Cardiac muscle cell (in vitro differentiated cells and primary cell): ENCODE data around the gene GRM1. TPM values are rescaled to one million over a fixed set of nuclear protein-coding genes. Genes with fewer than 3 reads are reported as not detected.

ENCODE experiments used
- DNase-seq, 2 donors: peaks; one replicate each; pipeline versions ENCODE4 v3.0.0 to v3.0.0-alpha.2; 2010 to 2017; ENCODE audit warnings: low read depth in 1 of 2, low spot score in 1 of 2
- H3K27ac ChIP-seq: fragments of 200-600 bp; sonication (generic); 2 replicates; pipeline ENCODE4 v1.5.1; 2016
- H3K27me3 ChIP-seq: fragments of 200-600 bp; sonication (generic); 2 replicates; pipeline ENCODE4 v1.6.0; 2016; ENCODE audit warnings: control low read depth
- H3K36me3 ChIP-seq: fragments of 200-600 bp; sonication (generic); 2 replicates; pipeline ENCODE4 v1.5.1; 2016; ENCODE audit warnings: control low read depth
- H3K4me1 ChIP-seq: fragments of 200-600 bp; sonication (generic); 2 replicates; pipeline ENCODE4 v1.8.1; 2017; ENCODE audit warnings: low read depth, mild to moderate bottlenecking, mixed run types
- H3K4me3 ChIP-seq: fragments of 200-600 bp; sonication (generic); 2 replicates; pipeline ENCODE4 v1.5.1; 2016; ENCODE audit warnings: mild to moderate bottlenecking
- H3K9me3 ChIP-seq: fragments of 200-600 bp; sonication (generic); 2 replicates; pipeline ENCODE4 v1.5.1; 2017; ENCODE audit warnings: low read depth, mild to moderate bottlenecking, control low read depth
- CTCF ChIP-seq: IDR thresholded peaks from 2 replicates; pipeline ENCODE4 v1.5.1; 2012; ENCODE audit warnings: low read depth, mild to moderate bottlenecking, low read length
- polyA plus RNA-seq: library from polyadenylated mRNA; unstranded; fragments of >200 nt; fragmentation: Nextera tagmentation; extraction: Ambion mirVana; gene quantifications from 2 replicates; pipeline ENCODE4 v1.2.1, GENCODE V29; 2016
- total RNA-seq: library from RNA; depleted of rRNA; stranded (reverse); fragments of >200 nt; gene quantifications from 2 replicates; pipeline ENCODE4 v1.2.3, GENCODE V29; 2016

Gene GRM1
- total and polyA plus RNA-seq, 2 experiments from 2014 or later = 0.54 TPM; not detected in 1

GRCh38 chr6:146347690-146348089 is 318.8 kb downstream of the GRM1 start:
- DNase-seq = no peak
- H3K36me3 ChIP-seq = no peaks in the 10 kb centered on the region
- no peak overlapping the region for H3K27ac ChIP-seq
- H3K9me3 ChIP-seq = no peaks in the 10 kb centered on the region
- no peak for TF ChIP-seq CTCF
- no peaks in the 10 kb centered on the region for H3K4me1 ChIP-seq
- H3K4me3 ChIP-seq = no peak overlapping the region
- no peaks in the 10 kb centered on the region for H3K27me3 ChIP-seq

- H3K36me3 ChIP-seq = no peaks in the 10 kb centered on the region
- H3K27ac ChIP-seq = no peak overlapping the region
- TF ChIP-seq CTCF = no peak
- H3K9me3 ChIP-seq = no peaks in the 10 kb centered on the region
- no peak for DNase-seq
- no peak overlapping the region for H3K4me3 ChIP-seq
- no peaks in the 10 kb centered on the region for H3K27me3 ChIP-seq
- no peaks in the 10 kb centered on the region for H3K4me1 ChIP-seq
These were observed 322.2 kb downstream of the GRM1 start for GRCh38 chr6:146351018-146351417.

GRCh38 chr6:146352163-146352562 is 323.3 kb downstream of the GRM1 start:
- no peak for TF ChIP-seq CTCF
- Histone ChIP-seq H3K36me3 (no peaks in the 10 kb centered on the region), H3K27ac (no peak overlapping the region), H3K4me3 (no peak overlapping the region), H3K27me3 (no peaks in the 10 kb centered on the region), H3K4me1 (no peaks in the 10 kb centered on the region), H3K9me3 (no peaks in the 10 kb centered on the region)
- DNase-seq = no peak

- Histone ChIP-seq H3K36me3 (no peaks in the 10 kb centered on the region), H3K4me1 (peaks cover 4% of the 10 kb centered on the region)
- TF ChIP-seq CTCF = no peak
These were observed 325.6 kb downstream of the GRM1 start for GRCh38 chr6:146354451-146354850.

GRCh38 chr6:146355521-146356100 is 326.7 kb downstream of the GRM1 start:
- DNase-seq = no peak
- H3K27ac ChIP-seq = no peak overlapping the region

More at GRCh38 chr6:146354451-146354850, 325.6 kb downstream of the GRM1 start:
- H3K27me3 ChIP-seq = no peaks in the 10 kb centered on the region
- no peak overlapping the region for H3K4me3 ChIP-seq
- H3K9me3 ChIP-seq = no peaks in the 10 kb centered on the region
- no peak for DNase-seq
- no peak overlapping the region for H3K27ac ChIP-seq

More at GRCh38 chr6:146355521-146356100, 326.7 kb downstream of the GRM1 start:
- no peaks in the 10 kb centered on the region for H3K27me3 ChIP-seq
- no peaks in the 10 kb centered on the region for H3K36me3 ChIP-seq
- H3K4me1 ChIP-seq = peaks cover 4% of the 10 kb centered on the region
- TF ChIP-seq CTCF = no peak
- no peaks in the 10 kb centered on the region for H3K9me3 ChIP-seq
- H3K4me3 ChIP-seq = no peak overlapping the region
